Ovary (tissue), 3 donors: ENCODE data around the gene CDCA4.

Experiments used
- CTCF ChIP-seq, 3 donors: fragments of 450-650 bp in 2 of 3; fragments of 200-600 bp in 1 of 3; IDR thresholded peaks; one replicate each; pipeline versions ENCODE4 v1.5.1 to v1.8.0; 2016 to 2022; ENCODE audit warnings: antibody characterized with exemption in 3 of 3, mild to moderate bottlenecking in 1 of 3
- EP300 ChIP-seq: sonication (generic); formaldehyde crosslinking; IDR thresholded peaks from one replicate; pipeline ENCODE4 v1.6.1; 2017; ENCODE audit warnings: antibody characterized with exemption
- POLR2A ChIP-seq: fragments of 450-650 bp; IDR thresholded peaks from one replicate; pipeline ENCODE4 v1.6.1; 2017; ENCODE audit warnings: antibody characterized with exemption, mild to moderate bottlenecking, moderate library complexity
- donor health status: DM: no; HTN: no; CAD: no.

- TF ChIP-seq POLR2A (no peak), CTCF (IDR thresholded peaks at IDR 0.05) (no peak), EP300 (no peak)
Observed at GRCh38 chr14:105046891-105047282, 26.0 kb upstream of the CDCA4 start.
